Upper lobe of right lung (tissue), 1 donor: ENCODE results near the gene MNS1. TPM values are rescaled to one million over a fixed set of nuclear protein-coding genes. Genes with fewer than 3 reads are reported as not detected.

Experiments
- ATAC-seq: fragments of 200-7000 bp; cut with Tn5 transposase; one replicate; pipeline ENCODE4 v1.9.1; 2020; ENCODE audit warnings: mild to moderate bottlenecking, moderate library complexity
- DNase-seq: peaks from one replicate; pipeline ENCODE4 v3.0.0-alpha.2; 2020
- H3K27ac ChIP-seq: fragments of 200-600 bp; one replicate; pipeline ENCODE4 v1.8.0; 2022
- H3K27me3 ChIP-seq: fragments of 200-600 bp; one replicate; pipeline ENCODE4 v1.8.0; 2022; ENCODE audit warnings: mild to moderate bottlenecking
- H3K36me3 ChIP-seq: fragments of 200-600 bp; one replicate; pipeline ENCODE4 v1.8.0; 2022
- H3K4me1 ChIP-seq: fragments of 200-600 bp; one replicate; pipeline ENCODE4 v1.8.0; 2022
- H3K4me3 ChIP-seq: fragments of 200-600 bp; one replicate; pipeline ENCODE4 v1.8.0; 2022; ENCODE audit warnings: mild to moderate bottlenecking
- H3K9me3 ChIP-seq: fragments of 200-600 bp; one replicate; pipeline ENCODE4 v1.8.0; 2022
- intact Hi-C: fragments of 100-400 bp; cut with DNase I; formaldehyde crosslinking; loops from one replicate; pipeline ENCODE4 v1.11.0; 2022
- total RNA-seq: library from RNA; stranded (reverse); fragmentation: NEBNext Ultra II Directional; extraction: Animal tissue kit (Norgen Biotek cat#: 25700); gene quantifications from one replicate; pipeline ENCODE4 v1.2.1, GENCODE V29; 2021
- TF ChIP-seq, protein P1 (sequence below): fragments of 200-600 bp; IDR thresholded peaks from one replicate; pipeline ENCODE4 v1.8.0; 2022; ENCODE audit warnings: antibody characterized with exemption
- donor health status: DM: no; HTN: yes; CAD: no; lungs with severe emphysema.

MNS1 gene
- total RNA-seq, 1 donor from 2014 or later = 0.58 TPM

DNA sequence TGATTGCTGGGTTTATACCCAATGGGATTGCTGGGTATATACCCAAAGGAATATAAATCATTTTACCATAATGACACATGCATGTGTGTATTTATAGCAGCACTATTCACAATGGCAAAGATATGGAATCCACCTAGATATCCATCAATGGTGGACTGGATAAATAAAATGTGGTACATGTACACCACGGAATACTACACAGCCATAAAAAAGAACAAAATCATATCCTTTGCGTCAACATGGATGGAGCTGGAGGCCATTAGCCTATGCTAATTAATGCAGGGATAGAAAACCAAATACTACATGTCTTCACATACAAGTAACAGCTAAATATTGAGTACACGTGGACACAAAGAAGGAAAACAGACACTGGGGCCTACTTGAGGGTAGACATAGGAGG lies 22.6 kb downstream of the MNS1 start:
- H3K4me1 ChIP-seq = no peaks in the 10 kb centered on the region
- no peak overlapping the region for H3K27ac ChIP-seq
- no peaks in the 10 kb centered on the region for H3K27me3 ChIP-seq
- intact Hi-C loops = no loop called here
- no peaks in the 10 kb centered on the region for H3K36me3 ChIP-seq
- ATAC-seq (no peak), DNase-seq (no peak)
- H3K9me3 ChIP-seq = no peaks in the 10 kb centered on the region
- TF ChIP-seq, protein P1, sequence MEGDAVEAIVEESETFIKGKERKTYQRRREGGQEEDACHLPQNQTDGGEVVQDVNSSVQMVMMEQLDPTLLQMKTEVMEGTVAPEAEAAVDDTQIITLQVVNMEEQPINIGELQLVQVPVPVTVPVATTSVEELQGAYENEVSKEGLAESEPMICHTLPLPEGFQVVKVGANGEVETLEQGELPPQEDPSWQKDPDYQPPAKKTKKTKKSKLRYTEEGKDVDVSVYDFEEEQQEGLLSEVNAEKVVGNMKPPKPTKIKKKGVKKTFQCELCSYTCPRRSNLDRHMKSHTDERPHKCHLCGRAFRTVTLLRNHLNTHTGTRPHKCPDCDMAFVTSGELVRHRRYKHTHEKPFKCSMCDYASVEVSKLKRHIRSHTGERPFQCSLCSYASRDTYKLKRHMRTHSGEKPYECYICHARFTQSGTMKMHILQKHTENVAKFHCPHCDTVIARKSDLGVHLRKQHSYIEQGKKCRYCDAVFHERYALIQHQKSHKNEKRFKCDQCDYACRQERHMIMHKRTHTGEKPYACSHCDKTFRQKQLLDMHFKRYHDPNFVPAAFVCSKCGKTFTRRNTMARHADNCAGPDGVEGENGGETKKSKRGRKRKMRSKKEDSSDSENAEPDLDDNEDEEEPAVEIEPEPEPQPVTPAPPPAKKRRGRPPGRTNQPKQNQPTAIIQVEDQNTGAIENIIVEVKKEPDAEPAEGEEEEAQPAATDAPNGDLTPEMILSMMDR = no peak
- H3K4me3 ChIP-seq = no peak overlapping the region

DNA sequence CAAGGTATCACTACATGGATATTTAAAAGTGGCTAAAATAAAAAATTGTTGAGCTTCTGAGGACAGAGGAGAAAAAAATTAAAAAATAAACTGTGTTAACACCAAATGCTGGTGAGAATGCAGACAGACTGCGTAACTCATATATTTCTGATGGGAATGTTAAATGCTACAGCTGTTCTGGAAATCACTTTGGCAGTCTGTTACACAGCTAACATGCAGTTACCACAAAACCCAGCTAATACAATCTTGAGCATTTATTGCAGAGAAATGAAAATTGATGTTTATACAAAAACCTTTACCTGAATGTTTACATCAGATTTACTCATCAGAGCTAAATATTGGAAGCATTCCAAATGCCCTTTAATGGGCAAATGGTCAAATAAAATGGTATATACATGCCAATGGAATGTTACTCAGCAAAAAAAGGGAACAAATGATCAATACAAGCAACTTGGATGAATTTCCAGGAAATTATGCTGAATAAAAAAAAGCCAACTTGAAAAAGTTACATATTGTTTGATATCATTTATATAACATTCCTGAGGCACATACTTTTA lies 24.6 kb downstream of the MNS1 start:
- Histone ChIP-seq H3K36me3 (no peaks in the 10 kb centered on the region), H3K4me3 (no peak overlapping the region), H3K4me1 (no peaks in the 10 kb centered on the region), H3K9me3 (no peaks in the 10 kb centered on the region), H3K27ac (no peak overlapping the region), H3K27me3 (no peaks in the 10 kb centered on the region)
- intact Hi-C loops = no loop called here
- TF ChIP-seq, protein P1 = no peak
- ATAC-seq (no peak), DNase-seq (no peak)

DNA sequence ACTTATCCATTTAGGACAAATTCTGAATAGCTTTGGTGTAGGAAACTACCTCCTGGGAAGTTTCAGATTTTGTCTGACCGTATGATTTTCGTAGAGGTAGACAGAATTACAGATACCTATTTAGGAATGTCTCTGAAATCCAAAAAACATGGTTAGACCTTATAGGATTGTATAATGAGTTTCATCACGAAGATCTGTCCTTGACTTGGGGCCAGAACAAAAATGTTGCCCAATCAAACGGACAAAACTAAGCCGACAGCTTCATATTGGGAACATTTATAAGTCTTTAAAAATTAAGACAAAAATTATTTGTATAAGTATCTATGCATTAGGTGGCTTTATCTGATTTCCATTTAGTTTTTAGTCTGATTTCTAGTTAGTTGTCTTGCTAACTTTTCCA lies 32.6 kb downstream of the MNS1 start:
- ATAC-seq = no peak
- H3K36me3 ChIP-seq = no peaks in the 10 kb centered on the region
- no peaks in the 10 kb centered on the region for H3K9me3 ChIP-seq
- DNase-seq = no peak
- intact Hi-C loops = no loop called here
- TF ChIP-seq, protein P1 = no peak
- H3K4me3 ChIP-seq = no peak overlapping the region
- no peaks in the 10 kb centered on the region for H3K27me3 ChIP-seq
- no peaks in the 10 kb centered on the region for H3K4me1 ChIP-seq
- no peak overlapping the region for H3K27ac ChIP-seq

DNA sequence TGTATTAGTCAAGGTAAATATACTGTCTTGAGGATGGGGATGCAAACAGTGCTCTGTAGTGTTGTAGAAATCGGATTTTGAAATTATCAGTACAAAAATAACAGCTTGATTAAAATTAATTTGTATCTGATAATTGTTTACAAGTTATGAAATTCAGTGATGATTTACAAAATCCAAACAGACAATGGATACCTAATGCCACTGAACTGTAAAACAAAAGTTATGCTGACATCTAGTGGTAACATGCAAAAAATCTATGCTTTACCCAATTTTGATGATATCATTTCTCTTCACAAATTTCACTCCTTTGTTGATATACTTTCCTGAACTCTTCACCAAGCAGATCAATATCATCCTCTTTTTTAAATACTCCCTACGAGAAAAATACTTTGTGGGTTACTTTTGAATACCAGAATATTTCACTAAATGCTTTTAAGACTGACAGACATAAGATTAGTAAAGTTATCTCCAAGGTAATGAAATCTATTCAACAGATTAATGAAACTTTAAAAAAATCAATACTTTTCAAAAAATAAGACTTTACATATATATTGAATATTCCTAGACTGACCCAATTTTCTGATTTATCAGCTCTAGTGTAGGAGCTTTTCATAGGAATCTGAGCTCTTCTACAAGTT lies 36.0 kb downstream of the MNS1 start:
- Histone ChIP-seq H3K4me3 (no peak overlapping the region), H3K27ac (no peak overlapping the region), H3K4me1 (no peaks in the 10 kb centered on the region), H3K36me3 (no peaks in the 10 kb centered on the region), H3K27me3 (no peaks in the 10 kb centered on the region), H3K9me3 (no peaks in the 10 kb centered on the region)
- TF ChIP-seq, protein P1 = peak; percentile 54
- ATAC-seq (no peak), DNase-seq (no peak)
- intact Hi-C loops = no loop called here

DNA sequence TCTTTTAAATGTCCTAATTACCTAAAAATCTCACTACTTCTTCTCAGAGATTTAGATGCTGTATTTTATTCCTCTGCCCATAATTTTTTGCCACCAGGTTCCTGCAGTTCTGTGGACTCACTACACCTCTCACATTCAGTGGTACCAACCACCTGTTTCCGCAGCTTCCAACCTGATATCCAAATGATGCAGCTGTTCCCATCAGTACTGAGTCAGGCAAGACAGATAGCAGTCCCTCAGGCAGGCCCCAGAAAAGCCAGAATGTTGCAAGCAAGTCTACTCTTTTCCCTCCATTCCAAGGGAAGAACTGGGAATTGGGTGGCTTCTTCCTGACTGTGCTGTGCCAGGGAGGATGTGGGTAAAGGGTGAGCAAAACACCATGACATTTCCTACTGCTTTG lies 39.0 kb downstream of the MNS1 start:
- intact Hi-C loops = no loop called here
- H3K4me1 ChIP-seq = no peaks in the 10 kb centered on the region
- DNase-seq (no peak), ATAC-seq (no peak)
- H3K9me3 ChIP-seq = no peaks in the 10 kb centered on the region
- TF ChIP-seq, protein P1 = no peak
- H3K27me3 ChIP-seq = no peaks in the 10 kb centered on the region
- no peak overlapping the region for H3K27ac ChIP-seq
- no peak overlapping the region for H3K4me3 ChIP-seq
- no peaks in the 10 kb centered on the region for H3K36me3 ChIP-seq
